Gastroesophageal sphincter (tissue), 4 donors: ENCODE measurements around the gene RNF26. TPM values are rescaled to one million over a fixed set of nuclear protein-coding genes. Genes with fewer than 3 reads are reported as not detected.

ENCODE experiments used
- ATAC-seq: fragments of 150-250 bp; one replicate; pipeline ENCODE4 v1.9.1; 2016; ENCODE audit warnings: mild to moderate bottlenecking, moderate library complexity
- H3K27ac ChIP-seq, 4 donors: fragments of 200-600 bp; sonication (generic) in 3 of 4; 1 replicate in 3 of 4; 2 replicates in 1 of 4; pipeline ENCODE4 v1.5.1; 2016 to 2019
- H3K27me3 ChIP-seq: fragments of 200-600 bp; sonication (generic); one replicate; pipeline ENCODE4 v1.5.1; 2019
- H3K36me3 ChIP-seq, 2 donors: fragments of 200-600 bp; sonication (generic); one replicate each; pipeline ENCODE4 v1.5.1; 2019; ENCODE audit warnings: control low read depth in 1 of 2
- H3K4me1 ChIP-seq, 3 donors: fragments of 200-600 bp; sonication (generic); 1 replicate in 2 of 3; 2 replicates in 1 of 3; pipeline ENCODE4 v1.5.1; 2016 to 2019; ENCODE audit warnings: control low read depth in 2 of 3
- H3K4me3 ChIP-seq, 2 donors: fragments of 200-600 bp; sonication (generic); one replicate each; pipeline ENCODE4 v1.5.1; 2019; ENCODE audit warnings: mild to moderate bottlenecking in 1 of 2, moderate library complexity in 1 of 2
- H3K9me3 ChIP-seq, 3 donors: fragments of 200-600 bp; sonication (generic); one replicate each; pipeline ENCODE4 v1.5.1; 2017 to 2019; ENCODE audit warnings: control low read depth in 2 of 3
- CTCF ChIP-seq, 4 experiments: fragments of 200-600 bp in 2 of 4; fragments of 450-650 bp in 2 of 4; sonication (generic) in 1 of 4; IDR thresholded peaks; one replicate each; pipeline ENCODE4 v1.5.1; 2017 to 2019; ENCODE audit warnings: antibody characterized with exemption in 4 of 4, mild to moderate bottlenecking in 2 of 4, moderate library complexity in 2 of 4
- EP300 ChIP-seq: sonication (generic); formaldehyde crosslinking; IDR thresholded peaks from one replicate; pipeline ENCODE4 v1.6.1; 2017; ENCODE audit warnings: antibody characterized with exemption, mild to moderate bottlenecking
- POLR2A ChIP-seq, 2 donors: fragments of 450-650 bp; IDR thresholded peaks; one replicate each; pipeline ENCODE4 v1.6.1; 2017; ENCODE audit warnings: antibody characterized with exemption in 2 of 2, mild to moderate bottlenecking in 2 of 2, moderate library complexity in 1 of 2
- POLR2AphosphoS5 ChIP-seq: sonication (generic); formaldehyde crosslinking; IDR thresholded peaks from one replicate; pipeline ENCODE4 v1.6.1; 2017; ENCODE audit warnings: antibody characterized with exemption
- WGBS, 2 donors: methylation state at CpG; one replicate each; pipeline ENCODE4 v1.1.5; 2018; ENCODE audit warnings: low coverage in 1 of 2; 5-methylcytosine and 5-hydroxymethylcytosine counted together
- total RNA-seq, 4 donors: library from RNA; depleted of rRNA; stranded (reverse); fragments of >200 nt; gene quantifications; one replicate each; pipeline ENCODE4 v1.1.0, GENCODE V29; 2016

Gene RNF26
- total RNA-seq, 4 donors from 2014 or later, result 13.0 to 39.6 (median 17.1) TPM

GRCh38 chr11:119363081-119363850 is 28.9 kb downstream of the RNF26 start:
- no peaks in the 10 kb centered on the region for H3K27me3 ChIP-seq
- peak overlapping the region; percentile 83 to 97 (median 95) for H3K27ac ChIP-seq
- TF ChIP-seq POLR2AphosphoS5, result no peak
- no peak for TF ChIP-seq POLR2A (IDR thresholded peaks at IDR 0.05)
- no peak for TF ChIP-seq EP300
- TF ChIP-seq CTCF (IDR thresholded peaks at IDR 0.05), result no peak
- H3K4me3 ChIP-seq, result peak overlapping the region; percentile 50 to 71
- peaks cover 0 to 18% of the 10 kb centered on the region in 2 donors for H3K36me3 ChIP-seq
- 18 to 64% methylated on average over 2 to 3 of the region's 44 CpGs for WGBS, 2 donors
- ATAC-seq, result no peak
- H3K4me1 ChIP-seq, result peaks cover 14 to 88% (median 53%) of the 10 kb centered on the region in 3 donors
- no peaks in the 10 kb centered on the region for H3K9me3 ChIP-seq

GRCh38 chr11:119363851-119364590 is 29.7 kb downstream of the RNF26 start:
- peaks cover 0 to 11% of the 10 kb centered on the region in 2 donors for H3K36me3 ChIP-seq
- no peaks in the 10 kb centered on the region for H3K27me3 ChIP-seq
- H3K4me1 ChIP-seq, result peaks cover 15 to 95% (median 61%) of the 10 kb centered on the region in 3 donors
- peak overlapping the region; percentile 50 to 71 for H3K4me3 ChIP-seq
- ATAC-seq, result peak; percentile 64
- 40% methylated on average over 2 of the region's 88 CpGs; no CpG with 5 or more reads in 1 of the 2 donors for WGBS, 2 donors
- TF ChIP-seq POLR2AphosphoS5 (peak; percentile 67), CTCF (IDR thresholded peaks at IDR 0.05) (no peak), POLR2A (IDR thresholded peaks at IDR 0.05) (peak; percentile 71 to 92), EP300 (no peak)
- H3K9me3 ChIP-seq, result no peaks in the 10 kb centered on the region
- H3K27ac ChIP-seq, result peak overlapping the region; percentile 83 to 97 (median 95)

- Histone ChIP-seq H3K4me1 (peaks cover 15 to 100% (median 71%) of the 10 kb centered on the region in 3 donors), H3K36me3 (no peaks in the 10 kb centered on the region), H3K9me3 (no peaks in the 10 kb centered on the region), H3K27ac (peak overlapping the region; percentile 83 to 97 (median 95)), H3K4me3 (peak overlapping the region in 1 of 2 donors; percentile 71), H3K27me3 (no peaks in the 10 kb centered on the region)
- no peak for ATAC-seq
- 23 to 50% methylated on average over 2 to 4 of the region's 6 CpGs for WGBS, 2 donors
- TF ChIP-seq CTCF (IDR thresholded peaks at IDR 0.05) (peak in 2 of 4 experiments; percentile 9 to 11), POLR2A (IDR thresholded peaks at IDR 0.05) (no peak), POLR2AphosphoS5 (peak; percentile 82)
These were observed 30.8 kb downstream of the RNF26 start for GRCh38 chr11:119365071-119365591.

GRCh38 chr11:119366690-119367620 is 32.6 kb downstream of the RNF26 start:
- Histone ChIP-seq H3K9me3 (no peaks in the 10 kb centered on the region), H3K4me1 (peaks cover 15 to 100% (median 72%) of the 10 kb centered on the region in 3 donors), H3K36me3 (no peaks in the 10 kb centered on the region), H3K27ac (peak overlapping the region; percentile 59 to 97 (median 95)), H3K27me3 (no peaks in the 10 kb centered on the region), H3K4me3 (no peak overlapping the region)
- 22 to 60% methylated on average over 3 of the region's 11 CpGs for WGBS, 2 donors
- no peak for ATAC-seq
- TF ChIP-seq POLR2A (IDR thresholded peaks at IDR 0.05) (no peak), CTCF (IDR thresholded peaks at IDR 0.05) (no peak), POLR2AphosphoS5 (peak; percentile 25), EP300 (no peak)
